Amygdala (tissue), 56 donors: ENCODE data around the gene EVI5L.

Experiments used
- DNase-seq, 56 donors: peaks; one replicate each; lab custom pipeline; 2025; lab: John Stamatoyannopoulos, UW

EVI5L gene

DNA sequence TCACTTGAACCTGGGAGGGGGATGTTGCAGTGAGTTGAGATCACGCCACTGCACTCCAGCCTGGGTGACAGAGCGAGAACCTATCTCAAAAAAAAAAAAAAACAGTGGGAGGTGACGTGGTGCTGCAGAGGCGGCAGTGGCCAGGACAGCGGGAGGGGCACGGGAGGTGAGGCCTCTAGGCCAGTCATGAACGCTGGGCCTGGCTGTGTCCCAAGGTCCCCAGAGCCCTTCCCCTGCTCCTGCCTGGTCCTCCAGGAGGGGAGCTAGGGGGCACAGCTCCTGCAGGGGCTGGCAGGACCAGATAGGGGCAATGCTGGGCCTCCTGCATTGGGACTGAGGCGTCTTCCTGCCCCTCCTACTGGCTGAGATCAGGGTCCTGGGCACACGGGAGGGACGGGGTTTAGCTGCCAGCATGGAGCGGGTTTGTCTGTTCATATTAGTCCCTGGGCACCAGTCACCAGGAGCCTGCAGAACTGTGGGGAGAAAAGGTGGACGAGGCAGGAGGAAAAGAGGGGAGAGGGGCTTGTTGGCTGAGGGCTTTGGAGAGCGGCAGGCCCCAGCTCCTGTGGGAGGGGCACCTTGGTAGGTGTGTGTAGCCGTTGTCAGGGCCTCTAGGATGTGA lies 78.2 kb downstream of the EVI5L start:
- no peak for DNase-seq

DNA sequence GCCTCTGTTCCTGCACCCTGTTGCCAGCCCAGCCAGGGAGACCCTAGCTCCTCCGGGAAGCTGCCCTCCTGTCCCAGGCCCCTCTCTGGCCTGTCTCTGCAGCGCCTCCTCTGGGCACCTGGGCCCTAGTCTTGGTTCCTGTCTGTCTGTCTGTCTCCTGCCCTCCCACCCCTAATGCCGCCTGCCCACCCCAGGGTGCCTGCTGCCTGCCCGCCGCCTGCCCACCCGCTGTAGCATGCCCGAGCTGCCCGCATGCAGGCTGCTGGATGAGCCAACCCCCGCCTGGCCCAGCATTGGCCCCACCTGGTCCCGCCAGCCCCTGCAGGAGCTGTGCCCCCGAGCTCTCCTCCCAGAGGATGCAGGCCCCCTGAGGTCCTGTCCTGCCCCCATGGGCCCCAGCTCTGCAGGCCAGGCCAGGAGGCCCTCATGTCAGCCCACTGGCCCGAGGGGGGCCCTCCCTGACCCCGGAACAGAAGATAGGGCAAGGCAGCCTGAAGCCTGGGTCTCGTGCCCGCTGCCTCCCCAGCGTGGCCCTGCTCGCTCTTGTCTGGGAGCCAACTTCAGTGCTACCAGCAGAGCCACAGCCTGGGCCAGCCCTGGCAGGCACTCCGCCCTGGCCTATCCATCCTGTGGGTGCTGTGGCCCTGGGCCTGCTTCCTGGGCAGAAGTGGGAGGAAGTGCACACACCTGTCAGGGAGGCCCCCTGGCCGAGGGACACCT lies 78.9 kb downstream of the EVI5L start:
- DNase-seq = no peak

DNA sequence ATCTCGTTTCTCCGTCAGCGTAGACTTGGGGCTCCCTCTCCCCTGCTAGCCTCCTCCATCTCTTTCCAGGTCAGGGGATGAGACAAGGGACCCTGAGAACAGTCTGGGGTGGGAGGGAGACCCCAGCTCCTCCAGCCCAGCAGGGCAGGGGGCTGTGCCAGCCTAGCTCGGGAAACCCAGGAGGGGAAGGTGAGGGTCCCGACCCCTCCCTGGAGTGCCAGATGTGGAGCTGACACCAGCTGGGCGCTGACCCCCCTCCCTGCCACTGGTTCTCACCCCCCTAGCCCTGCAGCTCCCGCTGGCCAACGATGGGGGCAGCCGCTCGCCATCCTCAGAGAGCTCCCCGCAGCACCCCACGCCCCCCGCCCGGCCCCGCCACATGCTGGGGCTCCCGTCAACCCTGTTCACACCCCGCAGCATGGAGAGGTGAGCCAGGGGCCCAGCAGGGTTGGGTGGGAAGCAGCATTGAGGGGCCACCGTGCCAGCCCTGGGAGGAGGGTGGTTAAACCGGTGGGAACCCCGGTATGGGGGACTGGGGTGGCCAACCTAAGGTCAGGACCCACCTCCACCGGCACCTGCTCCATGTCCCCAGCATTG lies 79.6 kb downstream of the EVI5L start:
- no peak for DNase-seq

- DNase-seq = no peak
Measured at GRCh38 chr19:7910321-7911161, 80.5 kb downstream of the EVI5L start.

- no peak for DNase-seq
Measured at GRCh38 chr19:7911508-7912143, 81.6 kb downstream of the EVI5L start.

DNA sequence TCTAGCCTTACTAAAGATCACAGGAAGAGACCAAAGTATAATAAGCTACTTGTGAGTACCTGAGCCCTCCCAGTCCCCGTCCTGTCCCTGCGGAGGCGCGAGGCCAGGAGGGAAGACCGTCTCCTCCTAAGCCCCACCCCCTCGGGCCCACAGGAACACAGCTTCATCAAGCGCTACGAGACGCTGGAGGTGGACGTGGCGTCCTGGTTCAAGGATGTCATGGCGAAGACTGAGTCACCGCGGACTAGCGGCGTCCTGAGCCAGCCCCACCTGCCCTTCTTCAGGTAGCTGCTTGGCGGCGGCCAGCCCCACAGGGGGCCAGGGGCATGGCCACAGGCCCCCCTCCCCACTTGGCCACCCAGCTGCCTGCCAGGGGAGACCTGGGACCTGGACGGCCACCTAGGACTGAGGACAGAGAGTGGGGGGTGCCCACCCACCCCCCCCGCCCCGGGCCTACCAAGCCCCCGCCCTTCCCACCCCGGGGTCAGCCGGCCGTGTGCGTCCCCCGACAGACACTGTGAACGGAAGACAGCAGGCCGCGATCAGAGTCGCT lies 82.2 kb downstream of the EVI5L start:
- no peak for DNase-seq

GRCh38 chr19:7912697-7913564 lies 82.9 kb downstream of the EVI5L start:
- no peak for DNase-seq

DNA sequence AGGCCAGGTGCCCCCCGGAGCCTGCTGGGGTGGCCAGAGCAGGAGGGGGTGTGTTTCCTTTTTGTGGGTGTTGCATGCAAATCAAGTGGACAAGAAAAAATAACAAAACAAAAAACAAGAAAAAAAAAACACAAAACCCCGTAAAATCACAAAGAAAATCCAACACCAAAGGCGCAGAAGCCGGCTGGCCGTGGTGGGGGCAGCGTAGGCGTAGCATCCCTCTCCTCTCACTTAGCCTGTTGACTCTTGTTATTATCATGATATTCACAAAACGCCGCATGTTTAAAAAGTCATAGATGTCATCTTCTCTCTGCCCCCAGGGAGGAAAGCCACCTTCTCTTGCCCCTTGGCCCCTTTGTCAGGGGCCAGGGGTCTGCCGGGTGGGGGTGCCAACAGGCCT lies 83.6 kb downstream of the EVI5L start:
- DNase-seq = no peak

DNA sequence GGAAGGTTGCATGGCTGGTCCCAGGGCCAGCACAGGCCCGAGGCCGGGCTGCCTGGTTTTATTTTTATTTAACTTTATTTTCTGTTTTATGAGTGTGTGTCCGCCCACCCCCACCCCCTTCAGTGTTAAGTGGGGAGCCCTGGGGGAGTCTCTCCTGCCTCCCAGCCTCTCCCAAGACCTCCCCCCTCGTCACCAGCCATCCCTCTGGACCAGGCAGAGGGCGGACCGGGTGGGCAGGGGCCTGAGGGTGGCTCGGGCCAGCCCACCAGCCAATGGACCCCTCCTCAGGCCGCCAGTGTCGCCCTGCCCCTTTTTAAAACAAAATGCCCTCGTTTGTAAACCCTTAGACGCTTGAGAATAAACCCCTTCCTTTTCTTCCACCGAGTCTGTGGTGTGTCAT lies 84.1 kb downstream of the EVI5L start:
- DNase-seq = no peak
